ENCODE measurements around the gene ZNF783. TPM values are rescaled to one million over a fixed set of nuclear protein-coding genes. Genes with fewer than 3 reads are reported as not detected.
"Not testable (repeated sequence)": the region's sequence is repeated elsewhere in the genome, so short reads cannot be mapped to it uniquely, and the experiment has no call there.

ZNF783 gene
- polyA plus RNA-seq, 1 donor from 2014 or later, result 8.1 TPM

DNA sequence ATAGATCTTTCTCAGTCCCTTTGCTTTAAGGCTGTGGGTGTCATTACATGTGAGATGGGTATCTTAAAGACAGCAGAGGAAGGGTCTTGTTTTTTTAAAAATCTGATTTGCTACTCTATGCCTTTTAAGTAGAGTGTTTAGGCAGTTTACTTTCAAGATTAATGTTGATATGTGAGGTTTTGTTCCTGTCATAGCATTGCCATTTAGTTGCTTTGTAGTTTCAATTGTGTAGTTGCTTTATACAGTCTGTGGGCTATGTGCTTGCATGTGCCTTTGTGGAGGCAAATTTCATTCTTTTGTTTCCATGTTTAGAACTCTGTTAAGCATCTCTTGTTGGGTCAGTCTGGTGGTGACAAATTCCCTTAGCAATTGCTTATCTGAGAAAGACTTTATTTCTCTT lies 54.6 kb downstream of the ZNF783 start:
- no peak overlapping the region for H3K4me3 Mint-ChIP-seq
- no peaks in the 10 kb centered on the region for H3K9me3 Mint-ChIP-seq
- no peak overlapping the region for H3K27ac Mint-ChIP-seq
- peaks cover 10% of the 10 kb centered on the region for H3K27me3 Mint-ChIP-seq
- H3K4me1 Mint-ChIP-seq, result no peaks in the 10 kb centered on the region
- no peaks in the 10 kb centered on the region for H3K36me3 Mint-ChIP-seq

- Mint-ChIP-seq H3K27me3 (peaks cover 10% of the 10 kb centered on the region), H3K36me3 (no peaks in the 10 kb centered on the region), H3K4me1 (peaks cover 0 to 7% (median 2%) of the 10 kb centered on the region in 3 donors), H3K9me3 (peaks cover 0 to 2% (median 0%) of the 10 kb centered on the region in 3 donors), H3K27ac (no peak overlapping the region), H3K4me3 (no peak overlapping the region)
Measured at GRCh38 chr7:149317496-149317895, 55.5 kb downstream of the ZNF783 start.

DNA sequence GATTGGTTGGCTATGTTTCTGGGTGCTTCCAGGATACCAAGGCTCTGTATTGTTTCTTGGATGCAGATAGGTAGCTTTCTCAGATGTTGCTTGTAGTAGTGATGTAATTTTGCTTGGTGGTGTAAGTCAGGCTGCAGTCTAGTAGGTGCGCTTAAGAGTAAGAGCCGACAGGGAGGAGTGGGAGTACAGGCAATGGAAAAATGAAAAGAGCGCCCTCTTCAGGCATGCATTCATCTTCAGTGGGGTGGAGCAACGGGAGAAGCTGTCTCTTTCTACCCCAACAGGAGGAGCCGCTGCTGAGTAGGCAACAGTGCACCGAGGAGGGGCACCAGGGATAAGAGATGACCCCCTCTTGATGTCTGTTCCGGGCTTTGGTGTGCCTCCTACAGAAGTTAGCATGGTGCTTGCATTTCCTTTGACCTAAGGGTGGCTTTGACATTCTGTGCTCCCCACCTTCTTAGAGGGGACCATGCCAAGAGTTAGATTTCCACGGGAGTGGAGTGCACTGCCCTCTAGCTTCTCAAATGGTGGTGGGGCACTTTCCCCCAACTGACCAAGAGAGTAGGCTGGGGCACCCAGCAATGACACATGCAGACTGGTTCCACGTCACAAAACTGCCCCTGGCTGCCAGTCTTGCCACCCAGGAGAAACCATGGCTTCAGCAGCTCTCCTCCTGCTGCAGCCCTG lies 56.1 kb downstream of the ZNF783 start:
- H3K4me3 Mint-ChIP-seq, result no peak overlapping the region
- H3K4me1 Mint-ChIP-seq, result peaks cover 0 to 9% (median 2%) of the 10 kb centered on the region in 3 donors
- H3K9me3 Mint-ChIP-seq, result peaks cover 0 to 3% (median 0%) of the 10 kb centered on the region in 3 donors
- no peak overlapping the region for H3K27ac Mint-ChIP-seq
- peaks cover 10% of the 10 kb centered on the region for H3K27me3 Mint-ChIP-seq
- no peaks in the 10 kb centered on the region for H3K36me3 Mint-ChIP-seq

DNA sequence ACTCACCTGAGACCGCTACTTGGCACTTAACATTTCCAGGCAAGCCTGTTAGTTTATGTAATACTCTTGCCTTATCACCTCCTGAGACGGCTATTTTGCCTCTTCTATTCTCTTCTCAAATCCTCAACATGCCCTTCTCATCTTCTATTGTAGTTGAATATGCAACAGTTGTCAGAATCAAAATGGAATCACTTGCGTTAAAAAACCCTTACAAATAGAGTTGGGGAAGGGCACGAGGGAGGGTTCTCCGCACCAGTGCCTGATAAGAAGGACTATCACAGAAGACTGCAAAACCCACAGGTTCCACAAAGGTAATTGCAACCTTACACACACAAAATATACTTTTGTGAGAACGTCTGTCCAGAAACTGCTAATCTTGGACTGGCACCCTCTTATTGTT lies 57.4 kb downstream of the ZNF783 start:
- Mint-ChIP-seq H3K4me1 (peaks cover 0 to 9% (median 2%) of the 10 kb centered on the region in 3 donors), H3K4me3 (no peak overlapping the region), H3K27me3 (peaks cover 10% of the 10 kb centered on the region), H3K9me3 (peaks cover 0 to 3% (median 0%) of the 10 kb centered on the region in 3 donors), H3K27ac (no peak overlapping the region), H3K36me3 (no peaks in the 10 kb centered on the region)

DNA sequence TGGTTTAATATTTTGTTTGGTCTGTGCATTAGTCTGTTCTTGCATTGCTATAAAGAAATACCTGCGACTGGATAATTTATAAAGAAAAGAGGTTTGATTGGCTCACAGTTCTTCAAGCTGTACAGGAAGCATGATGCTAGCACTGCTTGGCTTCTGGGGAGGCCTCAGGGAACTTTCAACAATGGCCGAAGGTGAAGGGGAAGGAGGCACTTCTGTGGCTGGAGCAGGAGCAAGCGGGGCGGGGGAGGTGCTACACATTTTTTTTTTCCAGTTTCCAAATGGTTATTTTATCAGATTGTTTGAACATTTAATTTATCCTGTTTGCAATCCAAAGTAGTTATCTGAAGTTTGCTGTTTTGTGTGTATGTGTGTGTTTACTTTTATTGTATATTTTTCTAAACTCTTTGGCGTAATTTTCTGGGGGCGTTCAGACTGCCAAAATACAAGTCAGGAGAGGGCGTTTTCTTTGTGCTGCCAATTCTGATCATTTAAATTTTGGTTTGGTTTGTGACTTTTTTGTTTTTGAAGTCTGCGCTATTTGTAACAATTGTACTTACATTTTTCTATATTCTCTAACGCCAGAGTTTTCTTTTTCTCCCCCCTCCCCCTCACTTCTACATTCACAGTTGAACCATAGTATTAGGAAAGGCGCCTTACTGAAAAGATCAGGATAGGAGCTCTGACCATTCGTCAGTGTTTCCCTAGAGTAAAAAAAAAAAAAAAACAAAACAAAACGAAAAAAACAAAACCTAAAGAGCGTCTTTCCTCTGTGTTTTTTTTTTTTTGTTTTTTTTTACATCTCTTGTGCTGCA lies 58.5 kb downstream of the ZNF783 start:
- Mint-ChIP-seq H3K4me3 (peak overlapping the region in 1 of 4 donors; percentile 30), H3K9me3 (peaks cover 0 to 3% (median 3%) of the 10 kb centered on the region in 3 donors), H3K36me3 (no peaks in the 10 kb centered on the region), H3K27me3 (peaks cover 10% of the 10 kb centered on the region), H3K4me1 (peaks cover 0 to 9% (median 2%) of the 10 kb centered on the region in 3 donors), H3K27ac (no peak overlapping the region)

GRCh38 chr7:149321125-149321905 lies 59.3 kb downstream of the ZNF783 start:
- H3K4me1 Mint-ChIP-seq, H3K9me3 Mint-ChIP-seq, H3K36me3 Mint-ChIP-seq: not testable (repeated sequence)
- H3K4me3 Mint-ChIP-seq, result peak overlapping the region in 2 of 4 donors; percentile 63 to 71
- peak overlapping the region in 1 of 3 donors; percentile 10 for H3K27ac Mint-ChIP-seq
- H3K27me3 Mint-ChIP-seq, result peaks cover 10% of the 10 kb centered on the region

DNA sequence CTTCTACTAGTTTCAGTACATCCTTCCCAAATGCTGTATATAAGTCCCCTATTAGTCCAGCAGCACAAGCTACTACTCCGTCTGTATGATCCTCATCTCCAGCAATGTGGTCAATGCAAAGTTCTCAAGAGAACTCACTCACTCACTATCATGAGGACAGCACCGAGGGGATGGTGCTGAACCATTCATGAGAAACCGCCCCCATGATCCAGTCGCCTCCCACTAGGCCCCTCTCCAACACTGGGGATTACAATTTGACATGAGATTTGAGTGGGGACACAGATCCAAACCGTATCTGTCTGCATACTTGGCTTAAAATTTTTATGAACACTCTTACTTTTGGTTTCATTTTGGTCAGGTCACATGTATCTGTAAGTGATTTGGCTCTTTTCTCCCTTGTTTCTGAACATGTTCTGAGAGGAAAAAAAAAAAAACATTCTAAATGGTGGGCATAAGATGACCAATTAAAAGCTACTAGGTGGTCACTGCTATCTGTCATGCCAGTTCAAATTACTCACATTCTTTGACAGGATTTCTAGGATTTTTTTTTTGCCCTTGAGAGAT lies 60.1 kb downstream of the ZNF783 start:
- Mint-ChIP-seq H3K27me3 (peaks cover 9% of the 10 kb centered on the region), H3K4me3 (peak overlapping the region in 2 of 4 donors; percentile 71 to 76), H3K27ac (peak overlapping the region in 1 of 3 donors; percentile 10), H3K4me1 (peaks cover 0 to 9% (median 2%) of the 10 kb centered on the region in 3 donors), H3K9me3 (peaks cover 0 to 8% (median 3%) of the 10 kb centered on the region in 3 donors), H3K36me3 (peaks cover 1% of the 10 kb centered on the region)

DNA sequence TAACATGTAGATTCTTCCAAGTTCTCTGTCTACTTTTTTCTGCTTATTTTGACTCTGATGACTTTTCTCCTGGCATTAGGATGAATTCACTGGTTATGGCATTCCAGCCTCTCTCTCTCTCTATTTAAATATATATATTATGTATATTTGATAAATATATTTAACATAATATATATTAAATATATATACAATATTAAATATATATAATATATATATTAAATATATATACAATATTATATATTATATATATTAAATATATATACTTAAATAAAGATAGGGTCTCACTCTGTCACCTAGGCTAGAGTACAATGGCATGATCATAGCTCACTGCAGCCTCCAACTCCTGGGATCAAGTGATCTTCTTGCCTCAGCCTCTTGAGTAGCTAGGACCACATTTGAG lies 60.7 kb downstream of the ZNF783 start:
- Mint-ChIP-seq H3K27me3 (peaks cover 9% of the 10 kb centered on the region), H3K27ac (no peak overlapping the region), H3K9me3 (peaks cover 0 to 8% (median 3%) of the 10 kb centered on the region in 3 donors), H3K36me3 (peaks cover 1% of the 10 kb centered on the region), H3K4me3 (no peak overlapping the region), H3K4me1 (peaks cover 0 to 9% (median 2%) of the 10 kb centered on the region in 3 donors)

- Mint-ChIP-seq H3K4me1 (peaks cover 0 to 9% (median 2%) of the 10 kb centered on the region in 3 donors), H3K27ac (no peak overlapping the region), H3K27me3 (peaks cover 5% of the 10 kb centered on the region)
Measured at GRCh38 chr7:149325248-149325647, 63.3 kb downstream of the ZNF783 start.

GRCh38 chr7:149329265-149329664 lies 67.3 kb downstream of the ZNF783 start:
- Mint-ChIP-seq H3K4me1 (no peaks in the 10 kb centered on the region), H3K36me3 (peaks cover 1% of the 10 kb centered on the region), H3K27ac (no peak overlapping the region), H3K27me3 (peaks cover 7% of the 10 kb centered on the region), H3K4me3 (no peak overlapping the region), H3K9me3 (peaks cover 3 to 6% (median 5%) of the 10 kb centered on the region in 3 donors)

More at GRCh38 chr7:149325248-149325647, 63.3 kb downstream of the ZNF783 start:
- peaks cover 0 to 8% (median 3%) of the 10 kb centered on the region in 3 donors for H3K9me3 Mint-ChIP-seq
- H3K36me3 Mint-ChIP-seq, result peaks cover 1% of the 10 kb centered on the region
- H3K4me3 Mint-ChIP-seq, result no peak overlapping the region

DNA sequence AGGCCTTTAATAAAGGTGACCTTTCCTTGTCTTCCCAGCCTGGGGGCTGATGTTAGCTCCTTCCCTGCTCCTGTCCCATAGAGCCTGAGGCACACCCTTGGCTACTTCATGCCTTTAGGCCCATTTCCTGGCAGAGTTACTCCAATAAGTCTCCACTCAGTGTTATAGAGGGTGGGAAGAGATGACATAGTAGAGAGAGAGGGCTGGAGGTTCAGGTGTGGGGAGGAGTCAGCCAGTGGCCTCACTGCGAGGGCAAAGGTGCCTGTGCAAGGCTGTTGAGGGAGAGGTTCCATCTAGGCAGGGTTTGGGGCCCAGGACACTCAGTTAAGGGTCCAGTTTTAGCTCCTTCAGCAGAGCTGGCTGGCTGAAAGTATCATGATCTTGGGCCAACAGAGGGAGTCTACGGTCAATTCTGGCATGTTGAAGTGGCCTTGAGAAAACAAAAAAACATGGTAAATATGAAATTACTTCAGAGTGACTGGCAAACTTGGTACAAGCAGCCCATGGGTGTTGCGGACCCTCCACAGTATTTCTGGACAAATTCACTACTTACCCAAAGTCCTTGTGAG lies 67.9 kb downstream of the ZNF783 start:
- Mint-ChIP-seq H3K27me3 (peaks cover 7% of the 10 kb centered on the region), H3K36me3 (peaks cover 1% of the 10 kb centered on the region), H3K4me1 (no peaks in the 10 kb centered on the region), H3K4me3 (no peak overlapping the region), H3K27ac (no peak overlapping the region), H3K9me3 (peaks cover 3 to 6% (median 6%) of the 10 kb centered on the region in 3 donors)

GRCh38 chr7:149330914-149331567 lies 69.0 kb downstream of the ZNF783 start:
- Mint-ChIP-seq H3K36me3 (no peaks in the 10 kb centered on the region), H3K27me3 (peaks cover 7% of the 10 kb centered on the region), H3K27ac (peak overlapping the region in 1 of 3 donors; percentile 33), H3K4me1 (no peaks in the 10 kb centered on the region), H3K9me3 (peaks cover 2 to 6% (median 5%) of the 10 kb centered on the region in 3 donors), H3K4me3 (no peak overlapping the region)

DNA sequence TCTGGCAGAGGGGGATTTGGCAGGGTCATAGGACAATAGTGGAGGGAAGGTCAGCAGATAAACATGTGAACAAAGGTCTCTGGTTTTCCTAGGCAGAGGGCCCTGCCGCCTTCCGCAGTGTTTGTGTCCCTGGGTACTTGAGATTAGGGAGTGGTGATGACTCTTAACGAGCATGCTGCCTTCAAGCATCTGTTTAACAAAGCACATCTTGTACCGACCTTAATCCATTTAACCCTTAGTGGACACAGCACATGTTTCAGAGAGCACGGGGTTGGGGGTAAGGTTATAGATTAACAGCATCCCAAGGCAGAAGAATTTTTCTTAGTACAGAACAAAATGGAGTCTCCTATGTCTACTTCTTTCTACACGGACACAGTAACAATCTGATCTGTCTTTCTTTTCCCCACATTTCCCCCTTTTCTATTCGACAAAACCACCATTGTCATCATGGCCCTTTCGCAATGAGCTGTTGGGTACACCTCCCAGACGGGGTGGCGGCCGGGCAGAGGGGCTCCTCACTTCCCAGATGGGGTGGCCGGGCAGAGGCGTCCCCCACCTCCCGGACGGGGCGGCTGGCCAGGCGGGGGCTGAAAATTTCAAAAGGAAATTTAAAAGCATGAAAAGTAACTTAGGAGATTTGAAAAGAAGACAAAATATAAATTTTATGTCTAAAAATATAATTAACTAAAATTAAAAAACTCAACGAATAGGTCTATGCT lies 70.8 kb downstream of the ZNF783 start:
- not testable (repeated sequence) for H3K4me3 Mint-ChIP-seq, H3K36me3 Mint-ChIP-seq, H3K9me3 Mint-ChIP-seq, H3K27ac Mint-ChIP-seq, H3K27me3 Mint-ChIP-seq, H3K4me1 Mint-ChIP-seq

Data from IgD-negative memory B cell (primary cell).